Fibroblast of upper back skin (primary cell): Measurements from ENCODE around the gene CRB1.
"Not testable (repeated sequence)": the region's sequence is repeated elsewhere in the genome, so short reads cannot be mapped to it uniquely, and the experiment has no call there.

Experiments used
- DNase-seq: peaks from one replicate; pipeline ENCODE4 v3.0.0-alpha.2; 2013

Gene CRB1

GRCh38 chr1:197402189-197402588 lies 134.1 kb downstream of the CRB1 start:
- DNase-seq = no peak

GRCh38 chr1:197404774-197405173 lies 136.7 kb downstream of the CRB1 start:
- not testable (repeated sequence) for DNase-seq

- DNase-seq = not testable (repeated sequence)
These were observed 137.6 kb downstream of the CRB1 start for GRCh38 chr1:197405614-197406013.

GRCh38 chr1:197413564-197413963 lies 145.5 kb downstream of the CRB1 start:
- no peak for DNase-seq

GRCh38 chr1:197415221-197415620 lies 147.2 kb downstream of the CRB1 start:
- no peak for DNase-seq

GRCh38 chr1:197418693-197419092 lies 150.6 kb downstream of the CRB1 start:
- DNase-seq = no peak

GRCh38 chr1:197422993-197423392 lies 154.9 kb downstream of the CRB1 start:
- no peak for DNase-seq

- DNase-seq = no peak
These were observed 156.3 kb downstream of the CRB1 start for GRCh38 chr1:197424380-197424779.

- no peak for DNase-seq
These were observed 161.3 kb downstream of the CRB1 start for GRCh38 chr1:197429372-197429771.

- no peak for DNase-seq
These were observed 167.2 kb downstream of the CRB1 start for GRCh38 chr1:197435224-197435623.

- DNase-seq = no peak
These were observed 169.5 kb downstream of the CRB1 start for GRCh38 chr1:197437601-197438000.

GRCh38 chr1:197438010-197438790 lies 170.1 kb downstream of the CRB1 start:
- peak; percentile 75 for DNase-seq

GRCh38 chr1:197439708-197440280 lies 171.7 kb downstream of the CRB1 start:
- no peak for DNase-seq

- peak; percentile 83 for DNase-seq
These were observed 172.7 kb downstream of the CRB1 start for GRCh38 chr1:197440715-197441114.

- DNase-seq = peak; percentile 78
These were observed 174.0 kb downstream of the CRB1 start for GRCh38 chr1:197441999-197442414.

GRCh38 chr1:197444755-197445154 lies 176.7 kb downstream of the CRB1 start:
- peak; percentile 24 for DNase-seq

- DNase-seq = no peak
These were observed 180.2 kb downstream of the CRB1 start for GRCh38 chr1:197448121-197448779.

- peak; percentile 94 for DNase-seq
These were observed 183.3 kb downstream of the CRB1 start for GRCh38 chr1:197451381-197451780.

- no peak for DNase-seq
These were observed 185.5 kb downstream of the CRB1 start for GRCh38 chr1:197453376-197454058.

- no peak for DNase-seq
These were observed 194.5 kb downstream of the CRB1 start for GRCh38 chr1:197462539-197462938.

GRCh38 chr1:197463142-197463541 lies 195.1 kb downstream of the CRB1 start:
- DNase-seq = no peak

GRCh38 chr1:197464044-197464443 lies 196.0 kb downstream of the CRB1 start:
- peak; percentile 93 for DNase-seq

- no peak for DNase-seq
These were observed 197.7 kb downstream of the CRB1 start for GRCh38 chr1:197465528-197466327.
